Thymus (tissue), 11 donors: ENCODE data around the gene LHFPL3. TPM values are rescaled to one million over a fixed set of nuclear protein-coding genes. Genes with fewer than 3 reads are reported as not detected.

Source experiments
- DNase-seq, 9 donors: peaks; one replicate each; pipeline ENCODE4 v3.0.0-alpha.2; 2013; ENCODE audit warnings: low spot score in 9 of 9, low read depth in 6 of 9, missing footprints in 1 of 9
- H3K27ac ChIP-seq, 2 donors: one replicate each; pipeline ENCODE4 v1.5.1; 2013; ENCODE audit warnings: control low read depth in 1 of 2, low read depth in 1 of 2, low read length in 1 of 2, mild to moderate bottlenecking in 1 of 2, moderate library complexity in 1 of 2
- H3K27me3 ChIP-seq, 2 donors: one replicate each; pipeline ENCODE4 v1.5.1; 2013; ENCODE audit warnings: low read length in 1 of 2; ENCODE audit not compliant: control insufficient read depth in 2 of 2, insufficient read depth in 1 of 2
- H3K36me3 ChIP-seq, 2 donors: one replicate each; pipeline ENCODE4 v1.5.1; 2013; ENCODE audit warnings: low read length in 1 of 2, mild to moderate bottlenecking in 1 of 2, moderate library complexity in 1 of 2; ENCODE audit not compliant: control insufficient read depth in 2 of 2, insufficient read depth in 2 of 2
- H3K4me1 ChIP-seq, 2 donors: one replicate each; pipeline ENCODE4 v1.5.1; 2013; ENCODE audit warnings: low read length in 2 of 2; ENCODE audit not compliant: control insufficient read depth in 2 of 2, insufficient read depth in 2 of 2
- H3K4me3 ChIP-seq, 2 donors: one replicate each; pipeline ENCODE4 v1.5.1; 2013; ENCODE audit warnings: low read length in 2 of 2, control low read depth in 1 of 2, mild to moderate bottlenecking in 1 of 2
- H3K9me3 ChIP-seq, 2 donors: one replicate each; pipeline ENCODE4 v1.5.1; 2013; ENCODE audit warnings: low read length in 1 of 2, mild to moderate bottlenecking in 1 of 2; ENCODE audit not compliant: control insufficient read depth in 2 of 2, insufficient read depth in 1 of 2
- WGBS: extraction: QIAGEN DNeasy Blood & Tissue Kit; methylation state at CpG from one replicate; pipeline ENCODE4 v1.1.7; 2013; 5-methylcytosine and 5-hydroxymethylcytosine counted together
- polyA plus RNA-seq: library from polyadenylated mRNA; stranded (reverse); fragments of 200-250 nt; gene quantifications from one replicate; pipeline ENCODE4 v1.2.3, GENCODE V29; 2013
- total RNA-seq: library from RNA; stranded (reverse); fragments of 120-200 nt; gene quantifications from one replicate; pipeline ENCODE4 v1.2.4, GENCODE V29; 2013
- donor health status: healthy.

Gene LHFPL3
- total and polyA plus RNA-seq, 2 donors, result 0.05 to 0.14 TPM

- no peaks in the 10 kb centered on the region for H3K9me3 ChIP-seq
- H3K36me3 ChIP-seq, result no peaks in the 10 kb centered on the region
- H3K4me1 ChIP-seq, result no peaks in the 10 kb centered on the region
- no peak for DNase-seq
- no peaks in the 10 kb centered on the region for H3K27me3 ChIP-seq
- 87% methylated on average over 7 of the region's 7 CpGs for WGBS
- no peak overlapping the region for H3K4me3 ChIP-seq
- no peak overlapping the region for H3K27ac ChIP-seq
Measured at GRCh38 chr7:104795616-104796398, 467.4 kb downstream of the LHFPL3 start.

- Histone ChIP-seq H3K4me3 (no peak overlapping the region), H3K4me1 (no peaks in the 10 kb centered on the region), H3K27ac (no peak overlapping the region), H3K36me3 (no peaks in the 10 kb centered on the region), H3K27me3 (no peaks in the 10 kb centered on the region), H3K9me3 (no peaks in the 10 kb centered on the region)
- 81% methylated on average over 4 of the region's 4 CpGs for WGBS
- DNase-seq, result no peak
Measured at GRCh38 chr7:104800307-104800706, 471.9 kb downstream of the LHFPL3 start.

GRCh38 chr7:104801022-104801421 is 472.6 kb downstream of the LHFPL3 start:
- H3K27ac ChIP-seq, result no peak overlapping the region
- H3K27me3 ChIP-seq, result no peaks in the 10 kb centered on the region
- H3K9me3 ChIP-seq, result no peaks in the 10 kb centered on the region
- no peak for DNase-seq
- no peaks in the 10 kb centered on the region for H3K4me1 ChIP-seq
- no peak overlapping the region for H3K4me3 ChIP-seq
- H3K36me3 ChIP-seq, result no peaks in the 10 kb centered on the region
- 87% methylated on average over 3 of the region's 3 CpGs for WGBS

- Histone ChIP-seq H3K27me3 (no peaks in the 10 kb centered on the region), H3K27ac (no peak overlapping the region), H3K36me3 (no peaks in the 10 kb centered on the region), H3K4me1 (no peaks in the 10 kb centered on the region), H3K9me3 (no peaks in the 10 kb centered on the region), H3K4me3 (no peak overlapping the region)
- WGBS, result 96% methylated on average over 4 of the region's 4 CpGs
- no peak for DNase-seq
Measured at GRCh38 chr7:104803931-104804330, 475.5 kb downstream of the LHFPL3 start.

- H3K36me3 ChIP-seq, result no peaks in the 10 kb centered on the region
- WGBS, result 68% methylated on average over 2 of the region's 2 CpGs
- no peaks in the 10 kb centered on the region for H3K4me1 ChIP-seq
Measured at GRCh38 chr7:104804696-104805095, 476.3 kb downstream of the LHFPL3 start.

GRCh38 chr7:104805449-104806317 is 477.3 kb downstream of the LHFPL3 start:
- whole genome bisulfite sequencing, result 90% methylated on average over 8 of the region's 8 CpGs
- Histone ChIP-seq H3K9me3 (no peaks in the 10 kb centered on the region), H3K4me3 (no peak overlapping the region), H3K36me3 (no peaks in the 10 kb centered on the region), H3K4me1 (no peaks in the 10 kb centered on the region), H3K27ac (no peak overlapping the region), H3K27me3 (no peaks in the 10 kb centered on the region)
- no peak for DNase-seq

More at GRCh38 chr7:104804696-104805095, 476.3 kb downstream of the LHFPL3 start:
- no peak for DNase-seq
- Histone ChIP-seq H3K9me3 (no peaks in the 10 kb centered on the region), H3K27me3 (no peaks in the 10 kb centered on the region), H3K27ac (no peak overlapping the region), H3K4me3 (no peak overlapping the region)

- Histone ChIP-seq H3K4me1 (no peaks in the 10 kb centered on the region), H3K9me3 (no peaks in the 10 kb centered on the region), H3K27ac (no peak overlapping the region), H3K4me3 (no peak overlapping the region), H3K36me3 (no peaks in the 10 kb centered on the region), H3K27me3 (no peaks in the 10 kb centered on the region)
- no peak for DNase-seq
- WGBS, result 73% methylated on average over 6 of the region's 6 CpGs
Measured at GRCh38 chr7:104807671-104808070, 479.3 kb downstream of the LHFPL3 start.

- H3K36me3 ChIP-seq, result no peaks in the 10 kb centered on the region
- H3K4me1 ChIP-seq, result no peaks in the 10 kb centered on the region
- no peaks in the 10 kb centered on the region for H3K27me3 ChIP-seq
- no peak overlapping the region for H3K4me3 ChIP-seq
- no peaks in the 10 kb centered on the region for H3K9me3 ChIP-seq
- 97% methylated on average over 2 of the region's 2 CpGs for WGBS
- DNase-seq, result no peak
- H3K27ac ChIP-seq, result no peak overlapping the region
Measured at GRCh38 chr7:104809906-104810305, 481.5 kb downstream of the LHFPL3 start.

- H3K27ac ChIP-seq, result no peak overlapping the region
- H3K4me3 ChIP-seq, result no peak overlapping the region
- no peak for DNase-seq
- H3K36me3 ChIP-seq, result no peaks in the 10 kb centered on the region
- no peaks in the 10 kb centered on the region for H3K27me3 ChIP-seq
- WGBS, result 87% methylated on average over 3 of the region's 3 CpGs
- no peaks in the 10 kb centered on the region for H3K4me1 ChIP-seq
- no peaks in the 10 kb centered on the region for H3K9me3 ChIP-seq
Measured at GRCh38 chr7:104814126-104814525, 485.7 kb downstream of the LHFPL3 start.
